HG02588 (cell line): Measurements from ENCODE around the gene FNTB.

ENCODE experiments used
- ATAC-seq: cut with Tn5 transposase; IDR thresholded peaks from one replicate; pipeline ENCODE4 v1.9.1; 2021; ENCODE audit warnings: mild to moderate bottlenecking, moderate library complexity; ENCODE audit not compliant: unreplicated experiment

The FNTB gene

GRCh38 chr14:64952598-64953309 lies 33.9 kb upstream of the FNTB start:
- ATAC-seq = peak; percentile 59

GRCh38 chr14:64953310-64953654 lies 33.4 kb upstream of the FNTB start:
- no peak for ATAC-seq

GRCh38 chr14:64953661-64954060 lies 33.0 kb upstream of the FNTB start:
- ATAC-seq = no peak

GRCh38 chr14:64954491-64955240 lies 32.0 kb upstream of the FNTB start:
- ATAC-seq = no peak

GRCh38 chr14:64955297-64955696 lies 31.4 kb upstream of the FNTB start:
- no peak for ATAC-seq

- no peak for ATAC-seq
These were observed 29.8 kb upstream of the FNTB start for GRCh38 chr14:64956697-64957406.

GRCh38 chr14:64958201-64958600 lies 28.5 kb upstream of the FNTB start:
- no peak for ATAC-seq

- ATAC-seq = no peak
These were observed 28.0 kb upstream of the FNTB start for GRCh38 chr14:64958743-64959142.

GRCh38 chr14:64960762-64961276 lies 25.9 kb upstream of the FNTB start:
- ATAC-seq = no peak

- ATAC-seq = no peak
These were observed 23.1 kb upstream of the FNTB start for GRCh38 chr14:64963611-64964010.

- ATAC-seq = no peak
These were observed 21.2 kb upstream of the FNTB start for GRCh38 chr14:64965356-64966000.

- ATAC-seq = no peak
These were observed 19.7 kb upstream of the FNTB start for GRCh38 chr14:64966976-64967375.

GRCh38 chr14:64968167-64968566 lies 18.5 kb upstream of the FNTB start:
- ATAC-seq = no peak

GRCh38 chr14:64968651-64969050 lies 18.0 kb upstream of the FNTB start:
- no peak for ATAC-seq

GRCh38 chr14:64970041-64970440 lies 16.7 kb upstream of the FNTB start:
- ATAC-seq = no peak

- no peak for ATAC-seq
These were observed 15.8 kb upstream of the FNTB start for GRCh38 chr14:64970776-64971477.

- ATAC-seq = no peak
These were observed 15.2 kb upstream of the FNTB start for GRCh38 chr14:64971491-64971942.

- ATAC-seq = no peak
These were observed 14.5 kb upstream of the FNTB start, which contains the start of gene RAB15 for GRCh38 chr14:64971943-64972791. TSS of gene RAB15 (minus strand) at chr14:64972336. CDS start at chr14:64972076, 260 bp downstream.

GRCh38 chr14:64973026-64973442 lies 13.7 kb upstream of the FNTB start:
- no peak for ATAC-seq
